ENCODE results near the gene ADORA1. TPM values are rescaled to one million over a fixed set of nuclear protein-coding genes. Genes with fewer than 3 reads are reported as not detected.

Gene ADORA1
- total RNA-seq, 3 donors from 2014 or later = 0.53 to 1.3 (median 0.78) TPM

GRCh38 chr1:203121186-203122015, 6.1 kb upstream of the ADORA1 start:
- no peaks in the 10 kb centered on the region for H3K4me1 ChIP-seq (ENCODE audit: low read depth)
- no peaks in the 10 kb centered on the region for H3K9me3 ChIP-seq
- DNase-seq = no peak
- no peaks in the 10 kb centered on the region for H3K36me3 ChIP-seq (ENCODE audit: low read depth)
- intact Hi-C loops (cut with DNase I, micrococcal nuclease) = no loop called here
- no peak for ATAC-seq
- TF ChIP-seq CTCF (IDR thresholded peaks at IDR 0.05) = no peak
- H3K4me3 ChIP-seq = no peak overlapping the region

GRCh38 chr1:203122159-203122558, 5.4 kb upstream of the ADORA1 start:
- no peaks in the 10 kb centered on the region for H3K9me3 ChIP-seq
- peaks cover under 1% of the 10 kb centered on the region for H3K4me1 ChIP-seq (ENCODE audit: low read depth)
- DNase-seq (no peak), ATAC-seq (no peak)
- no peak for TF ChIP-seq CTCF (IDR thresholded peaks at IDR 0.05)
- intact Hi-C loops (cut with DNase I, micrococcal nuclease) = no loop called here
- H3K4me3 ChIP-seq = no peak overlapping the region
- no peaks in the 10 kb centered on the region for H3K36me3 ChIP-seq (ENCODE audit: low read depth)

- ATAC-seq = no peak
- peaks cover 13% of the 10 kb centered on the region for H3K4me1 ChIP-seq (ENCODE audit: low read depth)
- H3K4me3 ChIP-seq = no peak overlapping the region
- intact Hi-C loops (cut with DNase I, micrococcal nuclease) = no loop called here
- no peak for DNase-seq
- no peak for TF ChIP-seq CTCF (IDR thresholded peaks at IDR 0.05)
- no peaks in the 10 kb centered on the region for H3K9me3 ChIP-seq
- H3K36me3 ChIP-seq (ENCODE audit: low read depth) = no peaks in the 10 kb centered on the region
Observed at GRCh38 chr1:203124011-203124410, 3.5 kb upstream of the ADORA1 start.

GRCh38 chr1:203124546-203125317, 2.8 kb upstream of the ADORA1 start:
- TF ChIP-seq CTCF (IDR thresholded peaks at IDR 0.05) = no peak
- DNase-seq (no peak), ATAC-seq (no peak)
- H3K36me3 ChIP-seq (ENCODE audit: low read depth) = no peaks in the 10 kb centered on the region
- H3K9me3 ChIP-seq = no peaks in the 10 kb centered on the region
- H3K4me1 ChIP-seq (ENCODE audit: low read depth) = peaks cover 13% of the 10 kb centered on the region
- H3K4me3 ChIP-seq = no peak overlapping the region
- intact Hi-C loops (cut with DNase I, micrococcal nuclease) = no loop called here

GRCh38 chr1:203126151-203126865, 1.2 kb upstream of the ADORA1 start:
- Histone ChIP-seq H3K4me1 (ENCODE audit: low read depth) (peaks cover 17% of the 10 kb centered on the region), H3K9me3 (no peaks in the 10 kb centered on the region), H3K4me3 (no peak overlapping the region), H3K36me3 (ENCODE audit: low read depth) (no peaks in the 10 kb centered on the region)
- TF ChIP-seq CTCF (IDR thresholded peaks at IDR 0.05) = no peak
- DNase-seq = no peak
- ATAC-seq = no peak
- intact Hi-C loops (cut with DNase I, micrococcal nuclease) = no loop called here
